ENCODE results near the gene KRTAP10-6. TPM values are rescaled to one million over a fixed set of nuclear protein-coding genes. Genes with fewer than 3 reads are reported as not detected.

Gene KRTAP10-6
- total RNA-seq, 6 experiments from 2014 or later = not detected

- H3K27me3 ChIP-seq = no peaks in the 10 kb centered on the region
- H3K27ac ChIP-seq = no peak within 1 kb of the TSS
- DNase-seq = no peak
- intact Hi-C loops (cut with DNase I) = no loop called here
- no peak within 1 kb of the TSS for H3K4me3 ChIP-seq
- no peaks in the 10 kb centered on the region for H3K4me1 ChIP-seq
- no peaks in the 10 kb centered on the region for H3K36me3 ChIP-seq
- ATAC-seq = peak in 1 of 4 donors; percentile 18
- TF ChIP-seq, protein P1, sequence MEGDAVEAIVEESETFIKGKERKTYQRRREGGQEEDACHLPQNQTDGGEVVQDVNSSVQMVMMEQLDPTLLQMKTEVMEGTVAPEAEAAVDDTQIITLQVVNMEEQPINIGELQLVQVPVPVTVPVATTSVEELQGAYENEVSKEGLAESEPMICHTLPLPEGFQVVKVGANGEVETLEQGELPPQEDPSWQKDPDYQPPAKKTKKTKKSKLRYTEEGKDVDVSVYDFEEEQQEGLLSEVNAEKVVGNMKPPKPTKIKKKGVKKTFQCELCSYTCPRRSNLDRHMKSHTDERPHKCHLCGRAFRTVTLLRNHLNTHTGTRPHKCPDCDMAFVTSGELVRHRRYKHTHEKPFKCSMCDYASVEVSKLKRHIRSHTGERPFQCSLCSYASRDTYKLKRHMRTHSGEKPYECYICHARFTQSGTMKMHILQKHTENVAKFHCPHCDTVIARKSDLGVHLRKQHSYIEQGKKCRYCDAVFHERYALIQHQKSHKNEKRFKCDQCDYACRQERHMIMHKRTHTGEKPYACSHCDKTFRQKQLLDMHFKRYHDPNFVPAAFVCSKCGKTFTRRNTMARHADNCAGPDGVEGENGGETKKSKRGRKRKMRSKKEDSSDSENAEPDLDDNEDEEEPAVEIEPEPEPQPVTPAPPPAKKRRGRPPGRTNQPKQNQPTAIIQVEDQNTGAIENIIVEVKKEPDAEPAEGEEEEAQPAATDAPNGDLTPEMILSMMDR (IDR thresholded peaks at IDR 0.05) = no peak
- no peak for TF ChIP-seq POLR2A (IDR thresholded peaks at IDR 0.05)
- 57% methylated on average over 9 of the region's 21 CpGs for WGBS (ENCODE audit: insufficient coverage, low coverage, low lambda C conversion rate, missing lambda C conversion rate)
- peaks cover 0 to 4% (median 0%) of the 10 kb centered on the region in 4 donors for H3K9me3 ChIP-seq
Measured at GRCh38 chr21:44637018-44637850, 44.9 kb upstream of the KRTAP10-6 start, which contains the start of gene KRTAP10-10. Gene KRTAP10-10 (plus strand): TSS chr21:44637356. CDS start chr21:44637418, 62 bp downstream.

- H3K4me3 ChIP-seq = no peak overlapping the region
- TF ChIP-seq, protein P1 (IDR thresholded peaks at IDR 0.05) = no peak
- TF ChIP-seq POLR2A (IDR thresholded peaks at IDR 0.05) = no peak
- DNase-seq (no peak), ATAC-seq (peak in 1 of 4 donors; percentile 27)
- intact Hi-C loops (cut with DNase I) = no loop called here
- peaks cover 0 to 4% (median 0%) of the 10 kb centered on the region in 4 donors for H3K9me3 ChIP-seq
- WGBS (ENCODE audit: insufficient coverage, low coverage, low lambda C conversion rate, missing lambda C conversion rate) = 72% methylated on average over 11 of the region's 15 CpGs
- H3K27me3 ChIP-seq = no peaks in the 10 kb centered on the region
- H3K4me1 ChIP-seq = no peaks in the 10 kb centered on the region
- no peak overlapping the region for H3K27ac ChIP-seq
- no peaks in the 10 kb centered on the region for H3K36me3 ChIP-seq
Measured at GRCh38 chr21:44636209-44637017, 44.1 kb upstream of the KRTAP10-6 start.

- H3K4me3 ChIP-seq = no peak overlapping the region
- intact Hi-C loops (cut with DNase I) = no loop called here
- H3K27ac ChIP-seq = no peak overlapping the region
- DNase-seq (no peak), ATAC-seq (no peak)
- 50% methylated on average over 1 of the region's 1 CpG for WGBS (ENCODE audit: insufficient coverage, low coverage, low lambda C conversion rate, missing lambda C conversion rate)
- TF ChIP-seq, protein P1 (IDR thresholded peaks at IDR 0.05) = no peak
- TF ChIP-seq POLR2A (IDR thresholded peaks at IDR 0.05) = no peak
- no peaks in the 10 kb centered on the region for H3K4me1 ChIP-seq
- H3K36me3 ChIP-seq = no peaks in the 10 kb centered on the region
- H3K27me3 ChIP-seq = no peaks in the 10 kb centered on the region
- peaks cover 0 to 7% (median 0%) of the 10 kb centered on the region in 4 donors for H3K9me3 ChIP-seq
Measured at GRCh38 chr21:44632067-44632466, 39.8 kb upstream of the KRTAP10-6 start.

GRCh38 chr21:44630440-44630839 is 38.1 kb upstream of the KRTAP10-6 start:
- Histone ChIP-seq H3K4me3 (no peak overlapping the region), H3K36me3 (no peaks in the 10 kb centered on the region), H3K27me3 (no peaks in the 10 kb centered on the region), H3K27ac (no peak overlapping the region), H3K4me1 (no peaks in the 10 kb centered on the region), H3K9me3 (peaks cover 0 to 7% (median 0%) of the 10 kb centered on the region in 4 donors)
- TF ChIP-seq, protein P1 (IDR thresholded peaks at IDR 0.05) = no peak
- TF ChIP-seq POLR2A (IDR thresholded peaks at IDR 0.05) = no peak
- intact Hi-C loops (cut with DNase I) = no loop called here
- WGBS (ENCODE audit: insufficient coverage, low coverage, low lambda C conversion rate, missing lambda C conversion rate) = 63% methylated on average over 2 of the region's 2 CpGs
- no peak for DNase-seq
- no peak for ATAC-seq

All from right lobe of liver (tissue), 6 donors.